ENCODE measurements around the gene MCM9. TPM values are rescaled to one million over a fixed set of nuclear protein-coding genes. Genes with fewer than 3 reads are reported as not detected.

Gene MCM9
- total RNA-seq, 1 experiment from 2014 or later: 18.6 TPM

- H3K9me3 Mint-ChIP-seq: peaks cover 34 to 49% of the 10 kb centered on the region in 2 experiments
- Histone ChIP-seq H3K4me1 (ENCODE audit: insufficient read depth, low read length) (no peaks in the 10 kb centered on the region), H2BK15ac (ENCODE audit: low read depth, low read length) (no peak overlapping the region), H4K20me1 (ENCODE audit: control insufficient read depth, insufficient read depth, insufficient read length) (no peaks in the 10 kb centered on the region), H3K23me2 (ENCODE audit: insufficient read length, low read depth, low read length, poor library complexity, severe bottlenecking) (no peaks in the 10 kb centered on the region), H2BK120ac (ENCODE audit: low read depth, low read length, poor library complexity, severe bottlenecking) (no peak overlapping the region), H3K56ac (ENCODE audit: insufficient read length, low read depth, low read length) (no peak overlapping the region), H3K27ac (ENCODE audit: insufficient read length, low read depth, low read length) (no peak overlapping the region), H2BK12ac (ENCODE audit: insufficient read length, low read depth, low read length) (no peak overlapping the region), H3K9me3 (ENCODE audit: control insufficient read depth, low read depth, low read length) (no peaks in the 10 kb centered on the region), H3K4ac (ENCODE audit: low read depth, low read length) (no peak overlapping the region), H3K79me1 (ENCODE audit: insufficient read depth, low read depth, low read length, poor library complexity, severe bottlenecking) (no peaks in the 10 kb centered on the region), H2AK5ac (ENCODE audit: insufficient read length, low read length) (no peak overlapping the region), H3T11ph (ENCODE audit: low read length) (no peak overlapping the region), H2AFZ (ENCODE audit: low read length) (no peak overlapping the region), H4K5ac (ENCODE audit: insufficient read length, low read depth, low read length) (no peak overlapping the region), H3K23ac (ENCODE audit: insufficient read length, low read depth, low read length) (no peak overlapping the region), H3K18ac (ENCODE audit: insufficient read length, low read depth, low read length) (no peak overlapping the region), H4K91ac (ENCODE audit: insufficient read length, low read depth, low read length) (no peak overlapping the region), H3K4me2 (ENCODE audit: insufficient read depth, insufficient read length, low read length) (no peak overlapping the region), H3K9ac (ENCODE audit: extremely low read depth, insufficient read length, low read length) (no peak overlapping the region), H3K79me2 (ENCODE audit: insufficient read depth, low read length) (no peaks in the 10 kb centered on the region), H2BK5ac (ENCODE audit: insufficient read length, low read length) (no peak overlapping the region), H4K8ac (replicated peaks; ENCODE audit: insufficient read length, low read depth, low read length) (no peak overlapping the region), H2BK20ac (ENCODE audit: low read depth, low read length, poor library complexity, severe bottlenecking) (no peak overlapping the region), H3K27me3 (ENCODE audit: insufficient read depth, low read length) (no peaks in the 10 kb centered on the region), H3K14ac (ENCODE audit: insufficient read depth, low read length) (no peak overlapping the region)
- H3K36me3 Mint-ChIP-seq (ENCODE audit: insufficient read depth in 1 of 3, low read depth in 3 of 3): peaks cover 20 to 57% (median 25%) of the 10 kb centered on the region in 3 experiments
- no peak overlapping the region for H3K27ac Mint-ChIP-seq
- no peak for TF ChIP-seq CTCF (conservative IDR thresholded peaks at IDR 0.05)
- no peak overlapping the region for H3K4me3 Mint-ChIP-seq
- peaks cover 2% of the 10 kb centered on the region; the same call in 1 of the 2 replicates for H3K27me3 Mint-ChIP-seq (ENCODE audit: low read depth)
- H3K4me1 Mint-ChIP-seq: no peaks in the 10 kb centered on the region
- no peak for DNase-seq
These were observed 10.3 kb upstream of the MCM9 start for GRCh38 chr6:118945217-118945616.

Data from H9 (cell line).